HUES6 (cell line): ENCODE results near the gene TAPBPL.

Experiments
- H3K27ac ChIP-seq: 2 replicates; pipeline ENCODE4 v1.7.0; 2013; ENCODE audit warnings: low read depth, mild to moderate bottlenecking, low read length, inconsistent platforms
- H3K27me3 ChIP-seq: 2 replicates; pipeline ENCODE4 v1.6.1; 2013; ENCODE audit warnings: low read length; ENCODE audit not compliant: control insufficient read depth, insufficient read depth
- H3K36me3 ChIP-seq: 2 replicates; pipeline ENCODE4 v1.6.1; 2013; ENCODE audit warnings: low read length; ENCODE audit not compliant: control insufficient read depth, insufficient read depth
- H3K4me1 ChIP-seq: 2 replicates; pipeline ENCODE4 v1.6.1; 2013; ENCODE audit warnings: low read length; ENCODE audit not compliant: control insufficient read depth, insufficient read depth
- H3K4me3 ChIP-seq: 2 replicates; pipeline ENCODE4 v1.5.1; 2013; ENCODE audit warnings: low read depth, low read length
- H3K9ac ChIP-seq: one replicate; pipeline ENCODE4 v1.6.1; 2013; ENCODE audit warnings: mild to moderate bottlenecking, low read length
- H3K9me3 ChIP-seq: 2 replicates; pipeline ENCODE4 v1.6.1; 2013; ENCODE audit warnings: low read depth, low read length; ENCODE audit not compliant: control insufficient read depth, insufficient read depth

The TAPBPL gene, protein sequence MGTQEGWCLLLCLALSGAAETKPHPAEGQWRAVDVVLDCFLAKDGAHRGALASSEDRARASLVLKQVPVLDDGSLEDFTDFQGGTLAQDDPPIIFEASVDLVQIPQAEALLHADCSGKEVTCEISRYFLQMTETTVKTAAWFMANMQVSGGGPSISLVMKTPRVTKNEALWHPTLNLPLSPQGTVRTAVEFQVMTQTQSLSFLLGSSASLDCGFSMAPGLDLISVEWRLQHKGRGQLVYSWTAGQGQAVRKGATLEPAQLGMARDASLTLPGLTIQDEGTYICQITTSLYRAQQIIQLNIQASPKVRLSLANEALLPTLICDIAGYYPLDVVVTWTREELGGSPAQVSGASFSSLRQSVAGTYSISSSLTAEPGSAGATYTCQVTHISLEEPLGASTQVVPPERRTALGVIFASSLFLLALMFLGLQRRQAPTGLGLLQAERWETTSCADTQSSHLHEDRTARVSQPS

DNA sequence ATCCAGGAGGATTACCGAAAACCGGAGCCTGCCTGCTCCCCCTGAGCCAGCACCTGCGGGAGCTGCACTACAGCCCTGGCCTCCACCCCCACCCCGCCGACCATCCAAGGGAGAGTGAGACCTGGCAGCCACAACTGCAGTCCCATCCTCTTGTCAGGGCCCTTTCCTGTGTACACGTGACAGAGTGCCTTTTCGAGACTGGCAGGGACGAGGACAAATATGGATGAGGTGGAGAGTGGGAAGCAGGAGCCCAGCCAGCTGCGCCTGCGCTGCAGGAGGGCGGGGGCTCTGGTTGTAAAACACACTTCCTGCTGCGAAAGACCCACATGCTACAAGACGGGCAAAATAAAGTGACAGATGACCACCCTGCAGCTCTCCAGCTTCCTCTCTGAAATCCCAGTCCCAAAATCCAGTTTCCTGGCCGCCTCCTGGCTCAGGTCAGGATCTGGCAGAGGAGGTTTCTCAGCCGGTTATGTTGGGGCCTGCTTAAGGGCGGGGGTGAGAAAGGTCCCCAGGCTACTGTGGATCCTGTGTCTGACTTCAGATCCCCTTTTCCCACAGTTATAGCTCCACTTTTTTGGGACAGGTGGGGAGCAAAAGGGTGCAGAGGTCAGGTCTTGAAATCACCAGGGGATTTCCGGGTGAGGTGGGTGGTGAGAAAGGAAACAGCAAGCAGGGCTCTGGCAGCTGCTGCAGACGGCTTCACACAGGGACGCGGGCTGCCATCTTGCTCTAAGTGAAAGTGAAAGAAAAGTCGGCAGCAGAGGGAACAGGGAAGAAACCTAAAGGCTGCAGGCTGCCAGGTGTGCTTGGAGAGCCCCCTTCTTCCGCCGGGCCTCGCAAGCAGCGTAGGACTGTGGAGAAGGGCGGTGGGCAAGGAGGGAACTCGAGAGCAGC lies at the start of gene TAPBPL:
TAPBPL (plus strand) TSS at position 695 of the 897 bp plus-strand sequence. CDS start 207 bp downstream, outside the sequence.
- Histone ChIP-seq H3K9me3 (no peaks in the 10 kb centered on the region), H3K36me3 (no peaks in the 10 kb centered on the region), H3K4me3 (peak within 1 kb of the TSS; percentile 43), H3K4me1 (peaks cover 36% of the 10 kb centered on the region), H3K27me3 (no peaks in the 10 kb centered on the region), H3K27ac (peak within 1 kb of the TSS; percentile 76; the same call in 1 of the 2 replicates), H3K9ac (peak within 1 kb of the TSS; percentile 55)

DNA sequence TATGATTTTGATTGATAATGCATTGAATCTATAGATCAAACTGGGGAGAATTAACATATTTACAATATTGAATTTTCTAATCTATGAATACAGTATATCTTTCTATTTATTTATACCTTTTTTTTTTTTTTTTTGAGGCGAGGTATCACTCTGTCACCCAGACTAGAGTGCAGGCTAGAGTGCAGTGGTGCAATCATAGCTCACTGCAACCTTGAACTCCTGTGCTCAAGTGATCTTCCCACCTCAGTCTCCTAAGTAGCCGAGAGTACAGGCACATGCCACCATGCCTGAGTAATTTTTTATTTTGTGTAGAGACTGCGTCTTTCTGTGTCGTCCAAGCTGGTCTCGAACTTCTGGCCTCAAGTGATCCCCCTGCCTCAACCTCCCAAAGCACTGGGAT lies 47.5 kb upstream of the TAPBPL start:
- Histone ChIP-seq H3K27ac (no peak overlapping the region), H3K36me3 (no peaks in the 10 kb centered on the region), H3K27me3 (no peaks in the 10 kb centered on the region), H3K4me1 (no peaks in the 10 kb centered on the region), H3K9me3 (no peaks in the 10 kb centered on the region), H3K4me3 (no peak overlapping the region), H3K9ac (no peak overlapping the region)

DNA sequence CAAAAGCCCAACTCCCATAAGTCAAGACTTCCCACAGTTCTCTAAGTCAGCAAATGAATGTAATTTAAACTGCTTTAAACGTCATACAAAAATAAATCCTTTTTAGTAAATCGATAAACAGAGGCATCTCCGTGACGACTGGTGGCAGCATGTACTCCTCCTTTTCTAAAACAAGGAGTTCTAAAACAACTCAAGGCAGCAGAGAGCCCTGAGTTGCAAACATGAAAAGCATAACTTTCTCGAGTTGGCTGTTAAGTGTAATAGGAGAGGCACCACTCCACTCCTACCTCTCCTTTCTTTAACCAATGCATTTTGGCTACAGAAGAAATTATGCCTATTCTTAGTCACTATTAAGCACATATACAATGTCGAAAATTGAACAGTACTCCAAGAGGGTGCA lies 45.9 kb upstream of the TAPBPL start:
- Histone ChIP-seq H3K36me3 (no peaks in the 10 kb centered on the region), H3K9ac (no peak overlapping the region), H3K27me3 (no peaks in the 10 kb centered on the region), H3K4me3 (no peak overlapping the region), H3K9me3 (no peaks in the 10 kb centered on the region), H3K4me1 (no peaks in the 10 kb centered on the region), H3K27ac (no peak overlapping the region)

DNA sequence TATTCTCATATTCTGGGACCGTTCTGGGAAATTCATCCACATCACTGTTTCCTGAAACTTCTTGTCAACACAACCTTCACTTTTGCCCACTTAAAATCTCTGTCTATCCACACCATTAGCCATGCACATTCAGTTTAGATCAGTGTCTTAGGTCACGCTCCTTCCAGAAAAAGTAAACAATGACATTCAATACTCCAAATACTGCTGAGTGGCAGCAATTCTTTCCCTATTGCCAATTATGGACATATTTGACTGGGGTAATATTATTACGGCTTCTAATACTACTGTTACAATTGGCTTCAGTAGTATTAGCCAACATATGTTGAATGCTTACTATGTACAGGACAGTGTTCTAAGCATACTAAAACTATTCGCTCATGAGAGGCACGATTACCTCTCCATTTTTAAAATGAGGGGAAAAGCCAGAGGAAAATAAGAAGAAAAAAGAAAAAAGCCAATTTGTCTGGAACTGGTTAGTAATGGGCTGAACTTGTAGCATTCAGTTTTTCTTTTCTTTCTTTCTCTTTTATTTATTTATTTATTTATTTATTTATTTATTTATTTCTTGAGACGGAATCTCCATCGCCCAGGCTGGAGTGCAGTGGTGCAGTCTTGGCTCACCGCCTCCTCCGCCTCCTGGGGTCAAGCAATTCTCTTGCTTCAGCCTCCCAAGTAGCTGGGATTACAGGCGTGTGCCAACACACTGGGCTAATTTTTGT lies 44.4 kb upstream of the TAPBPL start:
- H3K27ac ChIP-seq = no peak overlapping the region
- H3K9ac ChIP-seq = no peak overlapping the region
- H3K27me3 ChIP-seq = no peaks in the 10 kb centered on the region
- H3K9me3 ChIP-seq = no peaks in the 10 kb centered on the region
- H3K4me1 ChIP-seq = no peaks in the 10 kb centered on the region
- H3K36me3 ChIP-seq = no peaks in the 10 kb centered on the region
- H3K4me3 ChIP-seq = no peak overlapping the region

DNA sequence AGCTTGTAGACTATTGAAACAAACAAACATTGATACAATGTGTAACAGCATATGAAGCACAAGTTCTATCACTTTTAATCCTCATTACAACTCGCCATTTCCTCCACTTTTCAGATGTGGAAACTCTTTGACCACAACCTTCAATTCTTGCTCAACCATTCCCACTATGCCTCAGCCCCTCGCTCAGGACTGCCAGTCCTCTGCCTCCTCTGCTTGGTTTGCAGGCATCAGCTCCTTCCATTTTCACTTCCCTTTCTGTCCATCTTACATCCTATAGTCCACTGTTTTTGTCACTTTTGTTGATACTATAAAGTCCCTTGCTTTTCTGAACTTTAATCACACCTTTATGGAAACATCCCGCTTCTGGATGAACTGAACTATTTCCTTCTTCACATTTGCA lies 35.2 kb upstream of the TAPBPL start:
- Histone ChIP-seq H3K36me3 (no peaks in the 10 kb centered on the region), H3K9ac (no peak overlapping the region), H3K4me3 (no peak overlapping the region), H3K4me1 (no peaks in the 10 kb centered on the region), H3K27ac (no peak overlapping the region), H3K9me3 (no peaks in the 10 kb centered on the region), H3K27me3 (no peaks in the 10 kb centered on the region)

DNA sequence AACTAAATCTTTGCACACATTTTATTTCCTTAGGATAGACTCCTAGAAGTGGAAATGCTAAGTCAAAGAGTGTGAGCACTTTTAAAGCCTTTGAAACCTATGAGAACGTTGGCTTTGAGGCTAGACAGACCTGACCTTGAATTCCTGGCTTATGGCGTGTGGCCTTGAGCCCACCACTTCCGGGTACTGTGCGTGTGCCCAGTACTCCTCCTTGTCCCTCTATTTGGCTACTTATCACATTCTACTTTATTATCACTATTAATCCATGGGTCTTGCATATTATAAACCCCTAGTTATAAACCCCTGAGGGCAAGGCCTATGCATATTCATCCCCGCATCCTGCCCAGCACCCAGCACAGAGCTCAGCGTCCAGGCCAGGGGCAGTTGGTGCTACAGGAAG lies 33.0 kb upstream of the TAPBPL start:
- H3K27ac ChIP-seq = no peak overlapping the region
- no peak overlapping the region for H3K4me3 ChIP-seq

DNA sequence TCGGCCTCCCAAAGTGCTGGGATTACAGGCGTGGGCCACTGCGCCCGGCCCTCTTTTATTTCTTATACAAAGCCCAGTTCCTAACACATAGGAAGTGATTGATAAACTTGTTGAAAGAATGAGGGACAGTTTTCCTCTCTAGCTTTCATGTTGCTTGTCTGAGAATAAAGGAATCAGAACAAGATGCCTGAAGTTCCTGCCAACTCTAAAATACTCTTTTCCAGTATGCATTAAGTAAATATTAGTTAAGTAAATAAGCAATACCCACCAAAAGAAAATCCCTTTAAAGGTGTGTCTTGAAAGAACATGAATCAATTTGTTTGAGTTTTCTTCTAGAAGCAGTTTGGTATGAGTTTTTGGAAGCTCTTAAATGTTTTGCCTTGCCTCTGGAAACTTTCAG lies 31.5 kb upstream of the TAPBPL start:
- Histone ChIP-seq H3K4me3 (no peak overlapping the region), H3K27ac (no peak overlapping the region), H3K27me3 (no peaks in the 10 kb centered on the region), H3K9ac (no peak overlapping the region), H3K36me3 (no peaks in the 10 kb centered on the region), H3K9me3 (no peaks in the 10 kb centered on the region), H3K4me1 (peaks cover 8% of the 10 kb centered on the region; the same call in 1 of the 2 replicates)

More for the DNA sequence above, 33.0 kb upstream of the TAPBPL start:
- H3K9ac ChIP-seq = no peak overlapping the region
- no peaks in the 10 kb centered on the region for H3K36me3 ChIP-seq
- no peaks in the 10 kb centered on the region for H3K9me3 ChIP-seq
- H3K27me3 ChIP-seq = no peaks in the 10 kb centered on the region
- H3K4me1 ChIP-seq = 0 out of 2 replicates have a peak, but pooled peaks cover 2% of the 10 kb centered on the region

DNA sequence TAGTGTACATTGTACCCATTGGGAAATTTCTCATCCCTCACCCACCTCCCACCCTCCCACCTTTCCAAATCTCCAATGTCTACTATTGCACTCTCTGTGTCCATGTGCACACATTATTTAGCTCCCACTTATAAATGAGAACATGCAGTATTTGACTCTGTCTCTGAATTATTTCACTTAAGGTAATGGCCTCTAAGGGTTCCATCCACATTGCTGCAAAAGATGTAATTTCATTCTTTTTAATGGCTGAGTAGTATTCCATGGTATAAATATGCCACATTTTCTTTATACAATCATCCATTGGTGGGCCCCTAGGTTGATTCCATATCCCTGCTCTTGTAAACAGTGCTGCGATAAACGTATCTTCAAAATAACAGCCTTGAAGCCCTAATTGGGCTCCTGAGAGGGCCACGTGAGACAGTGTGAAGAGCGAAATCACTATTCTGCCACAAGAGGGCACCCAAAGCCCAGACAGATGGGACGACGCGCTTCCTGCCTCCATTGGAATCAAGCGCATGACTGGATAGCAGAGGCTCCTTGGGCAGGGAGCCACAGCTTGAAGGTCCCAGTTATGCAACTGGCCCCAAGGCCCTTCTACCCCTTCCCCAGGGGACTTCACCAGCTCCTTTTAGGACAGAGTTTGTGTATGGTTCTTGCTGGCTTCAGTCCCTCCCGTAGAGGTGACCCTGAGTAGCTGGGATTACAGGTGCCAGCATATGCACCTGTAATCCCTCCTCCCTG lies 28.4 kb upstream of the TAPBPL start:
- Histone ChIP-seq H3K27ac (no peak overlapping the region), H3K4me1 (peaks cover 8% of the 10 kb centered on the region; the same call in 1 of the 2 replicates), H3K9me3 (no peaks in the 10 kb centered on the region), H3K27me3 (no peaks in the 10 kb centered on the region), H3K9ac (no peak overlapping the region), H3K4me3 (no peak overlapping the region), H3K36me3 (no peaks in the 10 kb centered on the region)

DNA sequence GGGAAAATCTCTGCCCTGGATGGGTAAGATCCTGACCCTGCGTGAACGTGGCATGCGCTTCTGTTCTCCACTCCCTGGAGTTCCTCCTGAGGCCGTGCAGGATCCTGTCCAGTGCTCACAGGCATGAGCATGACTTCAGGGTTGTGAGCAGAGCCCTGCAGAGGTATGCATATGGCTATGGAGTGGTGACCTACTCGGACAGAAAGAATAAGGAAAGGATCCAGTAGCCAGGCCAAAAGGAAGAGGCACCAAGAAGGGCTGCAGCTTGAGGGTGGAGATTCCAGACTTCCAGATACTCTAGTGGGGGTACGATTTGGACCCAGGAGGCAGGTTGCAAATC lies 27.9 kb upstream of the TAPBPL start:
- Histone ChIP-seq H3K27me3 (no peaks in the 10 kb centered on the region), H3K4me3 (no peak overlapping the region), H3K9me3 (no peaks in the 10 kb centered on the region), H3K9ac (no peak overlapping the region), H3K27ac (no peak overlapping the region), H3K36me3 (no peaks in the 10 kb centered on the region), H3K4me1 (peaks cover 8% of the 10 kb centered on the region; the same call in 1 of the 2 replicates)

DNA sequence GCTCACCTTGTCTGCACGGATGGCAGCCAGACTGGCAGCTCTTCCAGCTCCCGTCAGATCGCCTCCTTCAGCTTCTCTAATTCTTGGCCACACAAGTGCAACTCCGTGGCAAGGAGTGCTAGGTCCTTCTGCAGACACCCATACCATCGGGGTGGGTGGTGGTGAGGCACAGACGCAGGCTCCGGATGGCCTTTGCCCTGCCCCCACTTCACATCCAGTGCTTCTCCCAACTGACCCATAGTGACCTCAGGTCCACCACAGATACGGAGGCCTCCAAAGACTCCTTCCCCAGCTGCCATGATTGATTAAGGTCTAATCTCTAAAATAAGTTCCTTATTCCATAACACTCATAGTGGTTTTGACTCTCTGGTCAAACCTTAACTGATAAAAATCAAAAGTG lies 27.0 kb upstream of the TAPBPL start:
- no peak overlapping the region for H3K9ac ChIP-seq
- H3K27ac ChIP-seq = no peak overlapping the region
- H3K9me3 ChIP-seq = no peaks in the 10 kb centered on the region
- no peak overlapping the region for H3K4me3 ChIP-seq
- peaks cover 8% of the 10 kb centered on the region; the same call in 1 of the 2 replicates for H3K4me1 ChIP-seq
- H3K36me3 ChIP-seq = no peaks in the 10 kb centered on the region
- no peaks in the 10 kb centered on the region for H3K27me3 ChIP-seq
